ENCODE results near the gene RAD51B.

The RAD51B gene

DNA sequence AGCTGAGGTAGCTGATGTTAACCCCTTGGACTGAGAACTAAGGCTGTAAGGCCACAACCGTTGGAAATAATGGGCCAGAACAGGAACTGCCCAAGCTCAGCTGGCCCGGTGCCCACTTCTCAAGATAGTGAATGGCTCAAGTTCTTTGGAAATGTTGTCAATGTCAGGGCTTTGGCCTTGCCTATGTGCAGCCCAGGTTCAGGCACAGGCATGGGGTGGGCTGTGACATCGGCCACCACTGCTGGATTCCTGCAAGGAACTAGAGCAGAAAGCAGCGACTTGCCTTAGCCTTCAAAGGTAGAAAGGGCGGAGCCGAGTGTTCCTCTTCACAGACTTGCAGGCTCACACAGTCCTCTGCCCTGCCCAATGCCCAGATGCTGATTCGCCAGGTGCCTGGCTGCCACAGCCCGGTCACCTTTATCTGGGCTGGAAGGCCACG lies 682.1 kb downstream of the RAD51B start:
- H3K4me3 ChIP-seq (replicated peaks; ENCODE audit: low read depth, low read length) = no peak overlapping the region
- no peak for TF ChIP-seq CTCF (IDR thresholded peaks at IDR 0.05; ENCODE audit: insufficient read depth, low read length, poor library complexity, severe bottlenecking)
- no peaks in the 10 kb centered on the region for H3K27me3 ChIP-seq (replicated peaks; ENCODE audit: control insufficient read depth, insufficient read depth, low read length)
- no peak for DNase-seq (ENCODE audit: extremely low read depth, insufficient read length)
- no peaks in the 10 kb centered on the region for H3K36me3 ChIP-seq (ENCODE audit: control insufficient read depth, insufficient read depth, low read length)

DNA sequence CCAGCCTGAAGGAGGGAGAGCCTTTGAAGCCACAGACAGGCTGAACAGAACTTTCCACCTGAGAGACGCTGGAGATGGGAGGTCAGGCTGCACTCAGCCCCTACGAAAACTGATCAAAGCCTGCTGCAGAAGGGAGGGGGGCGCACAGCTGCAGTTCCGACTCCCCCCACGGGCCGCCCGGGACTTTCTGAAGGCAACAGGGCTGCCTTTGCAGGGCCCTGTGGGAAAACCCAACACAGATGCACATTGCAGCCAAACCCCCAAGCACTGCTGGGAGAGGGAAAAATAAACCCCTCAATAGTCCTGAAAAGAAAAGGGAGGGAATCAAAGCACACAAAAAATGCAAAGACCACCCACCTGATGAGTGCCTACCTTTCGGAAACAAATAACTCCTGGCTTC lies 682.7 kb downstream of the RAD51B start:
- peak; percentile 41 for DNase-seq (ENCODE audit: extremely low read depth, insufficient read length)
- no peaks in the 10 kb centered on the region for H3K27me3 ChIP-seq (replicated peaks; ENCODE audit: control insufficient read depth, insufficient read depth, low read length)
- TF ChIP-seq CTCF (IDR thresholded peaks at IDR 0.05; ENCODE audit: insufficient read depth, low read length, poor library complexity, severe bottlenecking) = no peak
- no peaks in the 10 kb centered on the region for H3K36me3 ChIP-seq (ENCODE audit: control insufficient read depth, insufficient read depth, low read length)
- no peak overlapping the region for H3K4me3 ChIP-seq (replicated peaks; ENCODE audit: low read depth, low read length)

- no peak for DNase-seq (ENCODE audit: extremely low read depth, insufficient read length)
- TF ChIP-seq CTCF (IDR thresholded peaks at IDR 0.05; ENCODE audit: insufficient read depth, low read length, poor library complexity, severe bottlenecking) = no peak
- Histone ChIP-seq H3K27me3 (replicated peaks; ENCODE audit: control insufficient read depth, insufficient read depth, low read length) (no peaks in the 10 kb centered on the region), H3K4me3 (replicated peaks; ENCODE audit: low read depth, low read length) (no peak overlapping the region), H3K36me3 (ENCODE audit: control insufficient read depth, insufficient read depth, low read length) (no peaks in the 10 kb centered on the region)
Measured at GRCh38 chr14:68503186-68503825, 683.7 kb downstream of the RAD51B start.

GRCh38 chr14:68504861-68505260 lies 685.3 kb downstream of the RAD51B start:
- no peak for TF ChIP-seq CTCF (IDR thresholded peaks at IDR 0.05; ENCODE audit: insufficient read depth, low read length, poor library complexity, severe bottlenecking)
- H3K4me3 ChIP-seq (replicated peaks; ENCODE audit: low read depth, low read length) = no peak overlapping the region
- H3K36me3 ChIP-seq (ENCODE audit: control insufficient read depth, insufficient read depth, low read length) = no peaks in the 10 kb centered on the region
- DNase-seq (ENCODE audit: extremely low read depth, insufficient read length) = no peak
- no peaks in the 10 kb centered on the region for H3K27me3 ChIP-seq (replicated peaks; ENCODE audit: control insufficient read depth, insufficient read depth, low read length)

DNA sequence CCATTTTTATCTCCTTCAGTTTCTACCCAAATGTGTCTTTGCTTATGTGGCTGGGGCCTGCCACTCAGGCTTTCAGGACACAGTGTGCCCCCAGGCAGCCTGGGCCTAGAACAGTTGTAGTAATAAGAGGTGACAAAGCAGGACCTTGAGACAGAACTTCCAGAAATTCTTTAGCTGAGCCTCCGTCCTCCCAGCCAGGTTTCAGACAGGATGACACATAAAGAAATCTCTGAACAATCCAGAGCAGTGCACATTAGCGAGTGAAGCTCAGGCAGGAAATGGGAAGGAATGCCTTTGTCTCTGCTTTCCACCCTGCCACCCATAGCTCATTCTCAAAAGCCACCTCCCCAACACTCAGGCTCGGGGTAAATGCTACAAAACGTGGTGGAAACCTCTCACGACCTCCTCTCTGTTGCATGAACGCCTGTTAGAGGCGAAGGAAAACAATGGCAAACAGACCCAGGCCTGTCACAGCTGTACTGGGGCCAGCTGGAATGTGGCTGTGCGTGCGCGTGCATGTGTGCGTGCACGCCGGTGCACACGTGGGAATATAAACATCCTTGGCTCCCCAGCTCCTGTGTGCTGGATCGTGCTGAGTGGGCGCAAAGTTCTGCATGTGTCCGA lies 686.6 kb downstream of the RAD51B start:
- Histone ChIP-seq H3K36me3 (ENCODE audit: control insufficient read depth, insufficient read depth, low read length) (no peaks in the 10 kb centered on the region), H3K27me3 (replicated peaks; ENCODE audit: control insufficient read depth, insufficient read depth, low read length) (no peaks in the 10 kb centered on the region), H3K4me3 (replicated peaks; ENCODE audit: low read depth, low read length) (no peak overlapping the region)
- TF ChIP-seq CTCF (IDR thresholded peaks at IDR 0.05; ENCODE audit: insufficient read depth, low read length, poor library complexity, severe bottlenecking) = no peak
- no peak for DNase-seq (ENCODE audit: extremely low read depth, insufficient read length)
